Endothelial cell of hepatic sinusoid (primary cell): ENCODE measurements around the gene METTL23.

ENCODE experiments used
- in situ Hi-C: cut with HindIII; loops from 2 replicates; pipeline ENCODE4 v1.10.0; 2017; ENCODE audit warnings: low sequenced_read_pairs

The METTL23 gene, protein sequence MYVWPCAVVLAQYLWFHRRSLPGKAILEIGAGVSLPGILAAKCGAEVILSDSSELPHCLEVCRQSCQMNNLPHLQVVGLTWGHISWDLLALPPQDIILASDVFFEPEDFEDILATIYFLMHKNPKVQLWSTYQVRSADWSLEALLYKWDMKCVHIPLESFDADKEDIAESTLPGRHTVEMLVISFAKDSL

DNA sequence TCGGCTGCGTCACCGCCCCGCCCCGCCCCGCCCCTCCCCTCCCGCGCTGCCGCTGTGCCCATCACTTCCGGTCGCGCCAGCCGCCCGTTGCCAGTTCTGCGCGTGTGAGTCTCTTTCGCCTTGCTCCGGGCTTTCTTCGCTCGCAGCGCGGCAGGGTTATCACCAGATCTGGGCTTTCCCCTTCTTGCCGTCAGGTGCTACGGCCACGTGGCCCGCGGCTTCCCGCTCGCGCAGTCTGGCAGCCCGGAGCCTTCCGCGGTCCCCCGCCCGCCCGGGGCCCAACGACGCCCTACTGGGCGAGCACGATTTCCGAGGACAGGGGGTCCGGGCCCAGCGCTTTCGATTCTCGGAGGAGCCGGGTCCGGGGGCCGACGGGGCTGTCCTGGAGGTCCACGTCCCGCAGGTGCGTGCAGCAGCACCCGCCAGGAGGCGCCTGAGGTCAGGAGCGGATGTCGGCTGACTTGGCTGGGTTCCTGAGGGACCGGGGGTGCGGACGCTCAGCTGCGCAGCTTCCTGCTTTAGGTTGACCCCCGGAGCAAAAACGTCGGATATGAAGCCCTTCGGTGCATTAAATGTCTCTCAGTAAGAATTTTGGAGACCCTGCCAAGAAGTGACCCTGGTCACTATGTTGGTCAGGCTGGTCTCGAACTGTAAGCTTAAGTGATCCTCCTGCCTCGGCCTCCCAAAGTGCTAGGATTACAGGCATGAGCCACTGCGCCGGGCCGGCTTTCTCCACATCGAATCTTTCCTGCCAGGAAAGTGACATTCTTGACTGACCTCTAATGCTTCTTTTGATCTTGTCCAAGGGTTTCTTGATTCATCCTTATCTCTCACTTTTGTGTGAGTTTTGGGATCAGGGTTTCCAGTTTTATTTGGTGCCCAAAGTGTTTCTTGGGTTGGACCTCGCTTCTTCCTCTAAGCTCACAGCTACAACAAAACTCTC, at the start of gene METTL23:
METTL23 (plus strand) TSS at position 64 of the 943 bp plus-strand sequence. CDS start 2,872 bp downstream, outside the sequence.
- in situ Hi-C loops, result loop anchor here (25.0 kb wide), 1 partner anchor 435 kb away; no protein-coding TSS in a partner anchor

DNA sequence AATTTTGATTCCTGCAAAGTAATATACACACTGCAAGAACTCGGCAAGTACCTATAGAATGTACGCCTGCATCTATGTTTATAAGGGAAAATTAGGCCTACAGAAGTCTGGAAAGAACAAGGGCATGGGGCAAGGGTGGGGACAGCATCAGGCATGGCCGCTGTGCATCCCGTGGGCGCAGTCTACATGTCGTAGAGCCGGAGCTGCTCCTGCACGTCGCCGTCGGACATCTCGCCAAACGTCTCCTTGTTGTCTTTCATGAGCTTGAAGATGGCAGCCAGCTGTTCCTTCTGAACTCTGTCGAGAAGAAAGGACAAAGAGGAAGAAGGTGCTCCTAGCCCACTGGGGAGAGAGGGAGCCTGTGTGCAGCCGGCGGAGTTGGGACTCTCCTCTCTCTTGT, 49.2 kb upstream of the METTL23 start:
- in situ Hi-C loops, result no loop called here

DNA sequence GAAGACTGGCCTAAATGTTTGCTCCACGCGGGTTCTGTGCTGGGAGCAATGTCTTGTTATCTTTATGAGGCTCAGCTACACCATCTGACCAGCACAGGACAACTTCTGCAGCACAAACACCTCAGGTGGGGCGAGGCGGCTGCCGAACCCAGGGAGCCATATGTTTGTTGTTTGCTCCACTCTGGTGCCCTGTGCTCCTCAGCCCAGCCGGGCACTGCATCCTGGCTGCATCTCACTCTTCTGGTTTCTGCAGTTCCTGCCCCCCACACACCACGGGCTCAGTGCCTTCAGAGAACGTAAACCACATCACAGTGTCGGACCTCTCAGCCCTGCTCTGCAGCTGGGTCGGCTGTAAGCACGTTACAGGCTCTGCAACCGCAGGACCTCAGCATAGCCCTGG, 48.3 kb upstream of the METTL23 start:
- in situ Hi-C loops, result no loop called here

DNA sequence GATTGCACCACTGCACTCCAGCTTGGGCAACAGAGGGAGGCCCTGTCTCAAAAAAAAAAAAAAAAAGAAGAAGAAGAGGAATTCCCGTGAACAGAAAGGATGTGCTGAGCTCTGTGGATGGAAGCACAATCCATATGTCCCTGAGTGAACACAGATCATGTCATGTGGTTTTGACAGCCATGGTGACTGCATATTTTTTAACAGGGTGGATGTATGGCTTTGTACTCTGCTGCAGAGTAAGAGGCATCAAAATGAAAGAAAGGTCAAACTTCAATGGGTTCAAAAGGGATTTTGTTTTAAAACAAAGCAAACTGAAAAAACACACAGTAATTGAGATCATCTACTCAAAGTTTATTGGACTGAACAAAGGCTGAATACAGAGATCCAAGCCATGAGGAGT, 47.4 kb upstream of the METTL23 start:
- in situ Hi-C loops, result no loop called here

DNA sequence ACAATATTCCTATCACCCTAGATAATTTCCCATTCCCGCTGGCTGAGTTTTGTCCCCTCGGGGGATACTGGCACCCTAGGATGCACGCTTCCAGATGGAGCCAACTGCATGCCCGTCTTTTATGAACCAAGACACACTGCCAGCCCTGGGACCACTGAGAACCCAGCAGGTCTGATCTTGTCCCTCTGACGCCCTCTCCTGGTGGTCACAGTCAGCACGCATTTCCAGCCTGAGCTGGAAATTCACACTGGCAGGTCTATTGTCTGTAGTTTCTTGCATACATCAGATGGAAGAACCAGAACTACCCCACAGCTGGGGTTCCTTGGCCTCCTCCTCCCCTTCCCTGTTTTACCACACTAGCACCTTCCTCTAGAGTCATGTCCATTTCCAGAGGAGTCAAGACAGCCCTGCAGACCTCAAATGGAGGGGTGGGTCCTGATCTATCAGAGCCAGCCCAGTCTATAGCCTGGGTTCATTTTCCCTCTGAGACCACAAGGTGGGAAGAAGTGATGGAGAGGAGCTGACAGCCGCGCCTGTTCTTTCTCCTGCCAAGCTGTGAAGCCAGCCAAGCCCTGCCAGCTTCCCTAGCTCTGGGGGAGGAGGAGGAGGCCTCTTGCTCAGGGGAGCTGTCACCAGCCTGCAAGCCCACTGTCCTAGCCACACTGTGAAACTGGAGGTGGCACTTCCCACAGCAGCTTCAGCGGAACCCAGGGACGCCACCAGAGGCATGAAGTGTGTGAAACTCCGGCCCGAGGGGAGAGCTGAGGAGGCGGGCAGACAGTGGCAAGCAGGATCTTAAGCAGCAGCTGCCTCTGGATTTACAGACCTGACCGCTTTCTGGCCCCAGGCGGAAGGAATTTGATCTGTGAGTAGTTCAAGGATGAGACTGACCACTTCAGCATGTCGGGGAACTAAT, 45.2 kb upstream of the METTL23 start:
- in situ Hi-C loops, result no loop called here

DNA sequence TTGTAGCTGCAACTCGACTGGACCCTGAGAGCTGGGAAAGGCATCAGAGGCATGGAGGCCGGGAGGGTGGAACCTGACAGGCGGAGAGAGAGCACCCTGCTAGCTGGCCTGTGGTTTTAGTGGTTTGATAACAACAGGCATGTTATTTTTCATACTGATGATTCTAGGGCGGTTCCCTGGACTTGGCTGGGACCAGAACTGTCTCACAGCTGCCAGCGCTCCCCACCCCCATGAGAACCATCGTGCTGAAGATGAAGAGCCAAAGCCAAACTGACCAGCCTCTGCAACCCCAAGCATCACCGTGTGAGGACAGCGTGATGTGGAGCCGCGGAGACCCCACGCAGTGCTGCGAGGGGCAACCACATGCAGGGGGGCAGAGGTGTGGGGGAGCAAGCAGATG, 44.3 kb upstream of the METTL23 start:
- in situ Hi-C loops, result no loop called here

DNA sequence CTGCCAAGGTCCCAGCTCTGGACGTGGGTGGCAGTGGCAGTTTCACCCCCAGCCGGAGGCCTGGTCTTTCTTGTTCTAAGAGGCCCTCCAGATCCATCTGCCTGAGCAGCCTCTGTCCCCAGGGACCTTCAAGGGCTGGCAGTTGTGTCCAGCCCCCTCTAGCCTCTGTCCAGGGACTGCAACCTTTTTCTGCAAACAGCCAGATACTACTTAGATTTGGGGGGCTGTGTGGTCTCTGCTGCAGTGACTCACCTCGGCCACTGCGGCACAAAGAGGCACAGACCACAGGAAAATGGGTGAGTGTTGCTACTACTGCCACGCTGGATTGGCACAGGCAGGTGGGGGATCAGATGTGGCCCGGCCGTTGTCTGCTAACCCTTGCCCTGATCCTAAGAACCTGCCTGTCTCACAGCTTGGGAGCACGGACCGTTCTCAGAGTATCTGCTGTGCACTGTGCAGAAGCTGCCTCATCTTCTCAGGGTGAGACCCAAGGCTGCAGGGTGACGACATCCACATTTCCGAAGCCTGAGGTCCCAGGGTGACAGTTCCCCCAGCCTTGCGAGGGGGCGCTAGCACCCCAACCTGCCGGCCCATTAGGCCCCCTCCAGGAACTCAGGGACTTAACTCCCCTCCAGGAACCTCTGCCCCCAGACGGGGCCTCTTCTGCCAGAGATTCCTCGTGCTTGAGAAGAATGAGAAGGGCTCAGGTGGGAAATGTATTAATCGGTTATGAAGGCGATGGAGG, 43.5 kb upstream of the METTL23 start:
- in situ Hi-C loops, result no loop called here

DNA sequence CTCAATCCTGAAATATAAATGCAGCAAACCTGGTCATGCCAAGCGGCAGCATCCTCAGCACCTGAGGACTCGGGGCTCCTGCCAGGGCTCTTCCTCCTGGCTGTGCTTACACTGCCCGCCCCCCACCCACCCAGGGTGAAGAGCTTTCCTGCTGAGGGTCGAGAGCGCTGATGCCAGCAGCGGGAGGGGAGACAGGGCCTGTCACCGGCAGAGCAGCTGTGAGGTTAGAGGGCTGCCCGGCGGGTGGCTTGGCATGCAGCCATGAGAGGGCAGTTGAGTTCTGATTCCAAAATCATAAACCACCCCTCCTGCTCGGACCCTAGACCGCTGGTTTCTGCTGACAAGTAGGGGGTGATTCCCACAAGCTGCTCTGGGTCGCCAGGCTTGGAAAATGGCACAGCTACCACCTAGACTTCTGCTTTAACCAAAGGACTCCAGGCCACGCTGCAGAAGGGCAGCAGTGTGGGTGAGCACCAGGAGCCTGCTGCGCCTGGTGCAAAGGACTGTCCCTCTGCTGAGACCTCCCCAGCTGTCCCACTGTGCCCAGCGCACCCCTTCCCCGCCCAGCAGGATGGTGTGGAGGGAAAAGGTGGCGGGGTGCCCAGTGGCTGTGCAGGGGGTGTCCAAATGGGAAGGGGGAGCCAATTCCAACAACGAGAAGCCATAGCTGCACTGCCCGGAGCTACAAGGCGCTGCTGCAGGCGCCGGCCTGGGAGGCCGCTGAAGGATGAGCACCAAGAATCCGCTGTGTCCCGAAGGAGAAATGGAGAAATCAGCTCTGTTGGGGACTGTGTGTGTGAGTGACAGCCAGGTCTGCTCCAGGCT, 42.5 kb upstream of the METTL23 start:
- in situ Hi-C loops, result no loop called here

DNA sequence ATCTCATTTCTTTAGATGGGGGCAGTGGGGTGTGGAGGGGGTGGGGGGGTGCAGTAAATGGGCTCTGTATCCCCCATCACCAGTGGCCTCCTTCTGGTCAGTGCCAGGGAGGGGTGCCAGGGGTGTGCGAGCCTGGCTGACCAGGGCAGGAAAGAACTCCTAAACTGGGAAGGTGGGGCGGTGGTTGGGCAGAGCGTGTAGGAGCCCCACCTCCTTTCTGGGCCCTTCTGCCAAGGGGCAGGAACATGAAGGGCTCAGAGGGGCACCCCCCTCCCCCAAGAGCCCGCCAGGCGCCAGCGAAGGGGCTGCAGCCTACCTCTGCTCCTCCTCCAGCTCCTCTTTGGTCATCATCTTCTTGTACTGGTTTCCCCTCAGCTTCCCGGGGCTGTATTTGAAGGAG, 41.9 kb upstream of the METTL23 start:
- in situ Hi-C loops, result no loop called here

DNA sequence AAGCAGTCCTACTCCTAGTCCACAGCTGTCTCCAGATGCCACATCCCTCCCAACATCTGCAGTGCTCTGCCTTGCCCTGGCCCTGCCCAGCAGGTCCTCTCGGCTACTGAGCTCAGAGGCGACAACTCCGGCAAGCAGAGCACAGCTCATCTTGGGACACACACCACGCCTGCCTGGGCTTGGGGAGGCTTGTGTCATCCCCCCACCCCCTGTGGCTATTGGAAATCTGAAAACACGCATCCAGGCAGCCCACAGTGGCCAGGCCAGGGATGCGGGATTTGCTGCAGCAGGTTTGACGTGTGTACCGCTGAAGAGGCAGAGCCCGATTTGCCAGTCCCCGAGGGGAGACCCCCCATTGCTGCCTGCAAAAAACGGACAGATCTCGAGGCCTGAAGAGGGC, 41.3 kb upstream of the METTL23 start:
- in situ Hi-C loops, result no loop called here

DNA sequence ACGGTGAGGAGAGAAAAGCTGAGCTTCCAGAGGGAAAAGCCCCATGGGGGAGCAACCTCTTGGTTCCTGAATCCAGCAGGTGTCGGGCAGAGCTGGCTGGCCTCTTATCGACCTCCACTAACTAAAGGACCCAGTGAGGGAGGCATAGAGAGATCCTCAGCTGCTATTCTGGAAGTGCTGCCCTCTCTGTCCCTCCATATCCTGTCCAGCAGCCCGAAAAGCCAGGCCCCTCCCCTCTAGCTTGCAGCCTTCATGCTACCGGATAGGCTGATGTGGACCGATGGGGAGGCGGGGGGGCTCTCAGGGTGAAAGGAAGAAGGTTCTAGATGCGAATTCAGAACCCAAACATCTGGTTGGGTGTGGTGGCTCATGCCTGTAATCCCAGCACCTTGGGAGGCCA, 40.8 kb upstream of the METTL23 start:
- in situ Hi-C loops, result no loop called here

DNA sequence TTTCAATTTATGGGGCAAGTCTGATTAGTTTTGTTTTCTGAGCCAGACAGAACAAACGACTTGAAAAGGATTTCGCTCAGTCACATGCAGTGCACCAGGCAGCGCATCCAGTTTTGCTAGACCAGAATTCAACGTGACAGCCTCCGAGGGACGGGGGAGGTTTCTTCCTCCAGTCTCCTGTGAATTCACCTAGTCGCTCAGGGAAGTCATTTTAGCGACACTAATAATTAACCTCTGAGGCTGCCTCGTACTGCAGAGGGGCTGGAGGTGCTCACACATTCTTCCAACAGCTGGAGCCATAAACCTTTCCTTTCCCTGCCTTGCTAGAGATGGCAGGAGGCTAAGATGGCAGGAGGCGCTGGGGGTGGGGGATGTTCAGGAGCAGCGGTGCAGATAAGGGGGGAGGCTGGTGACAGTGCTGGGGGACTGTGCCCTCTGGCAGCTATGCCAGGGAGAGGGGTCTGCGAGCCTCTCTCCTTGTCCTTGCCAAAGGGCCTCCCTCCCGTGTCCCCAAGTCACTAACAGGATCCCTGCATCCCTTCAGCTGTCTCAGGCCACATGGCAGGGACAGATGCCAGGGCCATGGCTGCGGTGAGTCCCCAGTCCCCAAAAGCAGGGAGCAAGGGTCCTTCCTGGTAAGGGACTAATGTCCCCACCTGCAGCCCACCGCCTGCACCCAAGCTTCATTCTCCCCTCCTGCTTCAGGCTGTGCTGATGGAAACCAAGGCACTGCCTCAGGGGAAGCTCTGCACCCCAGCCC, 39.9 kb upstream of the METTL23 start:
- in situ Hi-C loops, result no loop called here

DNA sequence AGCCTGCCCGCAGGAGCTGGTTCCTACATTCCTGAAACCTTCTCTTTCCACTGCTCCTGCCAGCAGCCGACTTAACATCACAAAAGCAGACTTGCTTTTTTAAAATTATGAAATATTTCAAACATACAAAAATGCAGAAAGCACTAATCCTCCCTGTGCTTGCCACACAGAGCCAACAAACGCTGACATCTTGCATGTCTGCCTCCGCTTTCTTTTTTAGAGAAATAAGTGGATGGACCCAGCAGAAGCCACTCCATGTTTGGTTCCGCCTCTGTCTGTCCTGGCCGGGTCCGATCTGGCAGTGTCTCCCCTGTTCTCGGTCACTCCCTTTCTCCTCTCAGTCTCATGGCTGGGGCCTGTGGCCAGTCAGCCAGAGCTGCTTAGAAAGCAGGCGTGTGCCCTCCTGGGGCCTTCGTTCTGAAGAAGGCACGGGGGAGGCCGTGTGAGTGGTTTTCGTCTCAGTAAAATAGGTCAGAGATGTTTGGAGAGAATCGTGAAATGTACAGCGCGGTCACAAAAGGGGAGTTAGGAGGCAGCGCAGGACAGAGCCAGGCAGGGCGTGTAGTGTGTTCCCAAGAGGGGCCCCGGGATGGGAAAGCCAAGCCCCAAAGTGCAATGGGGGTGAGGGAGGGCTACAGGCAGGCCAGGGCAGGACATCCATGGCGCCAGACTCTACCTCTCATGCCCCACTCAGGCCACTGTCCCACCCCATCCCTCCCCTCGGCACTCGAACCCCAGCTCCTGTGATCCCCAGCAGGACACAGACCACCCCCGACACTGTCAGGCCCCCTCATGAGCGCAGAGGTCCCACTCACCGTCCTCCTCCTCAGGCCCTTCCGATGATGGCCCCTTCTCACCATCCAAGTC, 39.1 kb upstream of the METTL23 start:
- in situ Hi-C loops, result no loop called here

DNA sequence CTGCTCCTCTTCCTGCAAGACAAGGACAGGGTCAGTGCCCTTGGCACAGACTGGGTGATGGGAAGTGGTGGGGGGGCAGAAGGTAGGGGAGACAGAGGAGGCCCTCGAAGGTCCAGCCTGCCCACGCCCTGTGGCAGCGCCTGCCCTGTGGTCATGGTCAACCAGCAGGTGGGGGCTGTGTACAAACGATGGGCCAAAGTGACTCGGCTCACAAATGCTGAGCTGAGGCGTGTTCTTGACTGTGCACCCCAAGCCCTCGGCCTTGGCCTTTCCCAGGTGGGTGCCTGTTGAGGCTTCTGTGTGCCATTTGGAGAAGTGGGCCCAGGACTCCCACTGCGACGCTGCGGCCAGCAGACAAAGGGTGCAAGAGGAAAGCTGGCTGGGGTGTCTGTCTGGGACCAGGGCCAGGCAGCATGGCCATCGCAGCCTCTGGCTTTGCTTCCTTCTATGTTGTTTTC, 38.4 kb upstream of the METTL23 start:
- in situ Hi-C loops, result no loop called here

DNA sequence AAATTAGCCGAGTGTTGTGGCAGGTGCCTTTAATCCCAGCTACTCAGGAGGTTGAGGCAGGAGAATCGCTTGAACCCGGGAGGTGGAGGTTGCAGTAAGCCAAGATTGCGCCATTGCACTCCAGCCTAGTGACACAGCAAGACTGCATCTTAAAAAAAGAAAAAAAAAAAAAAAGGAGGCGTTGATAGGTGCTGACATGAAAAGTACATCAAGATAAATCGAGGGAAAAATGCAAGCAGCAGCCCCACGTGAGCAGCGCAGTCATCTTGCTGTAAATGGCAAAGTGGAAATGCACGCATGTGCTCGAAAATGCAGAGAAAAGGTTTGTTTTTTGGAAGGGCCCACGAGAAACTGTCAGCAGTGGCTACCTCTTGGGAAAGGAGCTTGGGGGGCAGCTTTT, 36.8 kb upstream of the METTL23 start:
- in situ Hi-C loops, result no loop called here

DNA sequence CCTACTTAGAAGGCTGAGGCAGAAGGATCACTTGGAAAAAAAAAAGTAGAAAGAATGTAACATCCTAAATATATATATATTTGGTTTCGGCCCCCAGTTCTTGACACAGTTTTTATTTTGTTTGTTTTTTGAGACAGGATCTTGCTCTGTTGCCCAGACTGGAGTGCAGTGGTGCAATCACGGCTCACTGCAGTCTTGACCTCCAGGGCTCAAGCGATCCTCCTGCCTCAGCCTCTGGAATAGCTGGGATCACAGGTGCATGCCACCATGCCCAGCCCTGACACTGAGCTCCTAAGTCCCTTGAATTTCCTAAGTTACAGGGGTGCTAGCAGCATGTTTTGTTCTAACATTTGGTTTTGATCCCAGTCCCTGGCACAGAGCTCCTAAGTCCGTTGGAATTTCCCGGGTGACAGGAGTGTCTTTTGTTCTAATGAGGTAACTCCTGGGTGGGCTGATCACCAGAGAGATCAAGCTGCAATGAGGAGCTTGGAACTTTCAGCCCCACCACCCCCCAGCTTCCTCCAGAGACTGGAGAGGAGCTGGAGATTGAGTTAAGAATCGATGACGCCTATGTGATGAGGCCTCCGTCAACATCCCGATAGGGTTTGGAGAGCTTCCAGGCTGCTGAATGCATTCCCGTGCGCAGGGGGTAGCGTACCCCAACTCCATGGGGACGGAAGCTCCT, 35.9 kb upstream of the METTL23 start:
- in situ Hi-C loops, result no loop called here
